GM23338 (cell line): ENCODE measurements around the gene IZUMO4. TPM values are rescaled to one million over a fixed set of nuclear protein-coding genes. Genes with fewer than 3 reads are reported as not detected.

ENCODE experiments used
- ATAC-seq: fragments of 200-7000 bp; cut with Tn5 transposase; 3 replicates; pipeline ENCODE4 v1.9.1; 2020
- DNase-seq: peaks from one replicate; pipeline ENCODE4 v3.0.0-alpha.2; 2015; ENCODE audit warnings: low spot score
- H2AFZ ChIP-seq: fragments of 200-600 bp; sonication (generic); 2 replicates; pipeline ENCODE4 v1.8.0; 2016; ENCODE audit warnings: antibody characterized with exemption, mild to moderate bottlenecking, moderate library complexity
- H3F3A ChIP-seq: fragments of 200-600 bp; sonication (generic); replicated peaks from 2 replicates; pipeline ENCODE4 v1.8.0; 2017; ENCODE audit warnings: antibody characterized with exemption, mixed run types, low read depth
- H3K27ac ChIP-seq: fragments of 200-600 bp; sonication (generic); 2 replicates; pipeline ENCODE4 v1.6.1; 2016; ENCODE audit warnings: low read depth
- H3K27me3 ChIP-seq: fragments of 200-600 bp; sonication (generic); 2 replicates; pipeline ENCODE4 v1.8.0; 2016; ENCODE audit warnings: mild to moderate bottlenecking, mixed run types, moderate library complexity; ENCODE audit not compliant: insufficient read depth
- H3K36me3 ChIP-seq: fragments of 200-600 bp; sonication (generic); 2 replicates; pipeline ENCODE4 v1.8.0; 2016; ENCODE audit warnings: mild to moderate bottlenecking; ENCODE audit not compliant: insufficient read depth
- H3K4me1 ChIP-seq: fragments of 200-600 bp; sonication (generic); 2 replicates; pipeline ENCODE4 v1.8.0; 2016; ENCODE audit warnings: mild to moderate bottlenecking, moderate library complexity; ENCODE audit not compliant: insufficient read depth
- H3K4me2 ChIP-seq: fragments of 200-600 bp; sonication (generic); 2 replicates; pipeline ENCODE4 v1.7.1; 2017; ENCODE audit warnings: mixed run types
- H3K4me3 ChIP-seq: fragments of 200-600 bp; sonication (generic); 2 replicates; pipeline ENCODE4 v1.6.1; 2016; ENCODE audit warnings: mixed run types
- H3K79me2 ChIP-seq: fragments of 200-600 bp; sonication (generic); replicated peaks from 2 replicates; pipeline ENCODE4 v1.8.0; 2017; ENCODE audit warnings: mild to moderate bottlenecking; ENCODE audit not compliant: insufficient read depth
- H3K9me2 ChIP-seq: fragments of 200-600 bp; sonication (generic); 2 replicates; pipeline ENCODE4 v1.8.0; 2017; ENCODE audit not compliant: insufficient read depth
- H4K20me1 ChIP-seq: fragments of 200-600 bp; sonication (generic); replicated peaks from 2 replicates; pipeline ENCODE4 v1.8.0; 2017; ENCODE audit warnings: mild to moderate bottlenecking; ENCODE audit not compliant: insufficient read depth
- H3K27ac Mint-ChIP-seq: 2 replicates; pipeline ENCODE4 v1.8.0; 2020; ENCODE audit warnings: inconsistent platforms, mild to moderate bottlenecking, moderate library complexity, mixed read lengths
- H3K27me3 Mint-ChIP-seq: 3 replicates; pipeline ENCODE4 v1.8.0; 2022; ENCODE audit warnings: low read depth, mild to moderate bottlenecking, moderate library complexity, mixed read lengths, inconsistent platforms; ENCODE audit not compliant: insufficient read depth, poor library complexity
- H3K36me3 Mint-ChIP-seq: 3 replicates; pipeline ENCODE4 v1.8.0; 2021; ENCODE audit warnings: low read depth, mild to moderate bottlenecking, inconsistent platforms, moderate library complexity, mixed read lengths
- H3K4me1 Mint-ChIP-seq: 3 replicates; pipeline ENCODE4 v1.8.0; 2020; ENCODE audit warnings: mild to moderate bottlenecking, inconsistent platforms, mixed read lengths
- H3K4me3 Mint-ChIP-seq: 3 replicates; pipeline ENCODE4 v1.8.0; 2021; ENCODE audit warnings: moderate library complexity, mild to moderate bottlenecking, inconsistent platforms, mixed read lengths
- H3K9me3 Mint-ChIP-seq: 3 replicates; pipeline ENCODE4 v1.8.0; 2020; ENCODE audit warnings: moderate library complexity, mild to moderate bottlenecking, inconsistent platforms, mixed read lengths
- CREB1 ChIP-seq: fragments of 250-450 bp; sonication (Bioruptor Pico); IDR thresholded peaks from 2 replicates; pipeline ENCODE4 v1.5.0; 2020; ENCODE audit warnings: low read depth, mild to moderate bottlenecking, moderate library complexity
- EZH2 ChIP-seq: fragments of 200-600 bp; sonication (generic); IDR thresholded peaks from one replicate; pipeline ENCODE4 v1.8.0; 2017; ENCODE audit warnings: antibody characterized with exemption, mild to moderate bottlenecking, low read depth; ENCODE audit not compliant: unreplicated experiment
- EZH2phosphoT487 ChIP-seq: fragments of 200-600 bp; sonication (generic); IDR thresholded peaks from one replicate; pipeline ENCODE4 v1.8.1; 2018; ENCODE audit warnings: antibody characterized with exemption; ENCODE audit not compliant: unreplicated experiment
- JUNB ChIP-seq: IDR thresholded peaks from one replicate; pipeline ENCODE4 v1.6.1; 2016; ENCODE audit warnings: antibody characterized with exemption; ENCODE audit not compliant: unreplicated experiment
- NANOG ChIP-seq: IDR thresholded peaks from 2 replicates; pipeline ENCODE4 v1.6.1; 2016; ENCODE audit warnings: antibody characterized with exemption, borderline replicate concordance
- POLR2AphosphoS5 ChIP-seq: IDR thresholded peaks from 2 replicates; pipeline ENCODE4 v1.6.1; 2016; ENCODE audit warnings: antibody characterized with exemption, low read depth
- STAT1 ChIP-seq: IDR thresholded peaks from one replicate; pipeline ENCODE4 v1.6.1; 2016; ENCODE audit warnings: antibody characterized with exemption; ENCODE audit not compliant: unreplicated experiment
- ZNF114 ChIP-seq: fragments of 250-450 bp; sonication (Bioruptor Pico); IDR thresholded peaks from 2 replicates; pipeline ENCODE4 v1.5.0; 2020; ENCODE audit warnings: mild to moderate bottlenecking, moderate library complexity
- ZNF331 ChIP-seq: fragments of 250-450 bp; sonication (Bioruptor Pico); IDR thresholded peaks from 2 replicates; pipeline ENCODE4 v1.5.0; 2020; ENCODE audit warnings: low read depth, mild to moderate bottlenecking, moderate library complexity
- polyA plus RNA-seq: library from polyadenylated mRNA; unstranded; fragments of >200 nt; fragmentation: Nextera tagmentation; extraction: Ambion mirVana; gene quantifications from 2 replicates; pipeline ENCODE4 v1.2.1, GENCODE V29; 2016
- total RNA-seq: library from RNA; depleted of rRNA; stranded (reverse); fragments of >200 nt; shearing (Covaris generic); gene quantifications from 2 replicates; pipeline ENCODE4 v1.2.3, GENCODE V29; 2014
- TF ChIP-seq, protein P1 (sequence below): IDR thresholded peaks from one replicate; pipeline ENCODE4 v1.6.1; 2018; ENCODE audit warnings: antibody characterized with exemption; ENCODE audit not compliant: unreplicated experiment
- TF ChIP-seq, protein P2 (sequence below): fragments of 250-450 bp; sonication (Bioruptor Pico); IDR thresholded peaks from 2 replicates; pipeline ENCODE4 v1.5.0; 2020; ENCODE audit warnings: mild to moderate bottlenecking, moderate library complexity
- TF ChIP-seq, protein P3 (sequence below): IDR thresholded peaks from 2 replicates; pipeline ENCODE4 v1.6.1; 2016; ENCODE audit warnings: antibody characterized with exemption
- TF ChIP-seq, protein P4 (sequence below), 2 experiments: fragments of 200-600 bp in 1 of 2; sonication (generic) in 1 of 2; conservative IDR thresholded peaks; 2 replicates each; pipeline versions ENCODE4 v1.5.1 to v1.6.1; 2016 to 2017; ENCODE audit warnings: antibody characterized with exemption in 2 of 2, low read depth in 2 of 2, mild to moderate bottlenecking in 2 of 2, moderate library complexity in 1 of 2

Gene IZUMO4
- total and polyA plus RNA-seq, 2 experiments from 2014 or later = 0.57 to 2.2 TPM

DNA sequence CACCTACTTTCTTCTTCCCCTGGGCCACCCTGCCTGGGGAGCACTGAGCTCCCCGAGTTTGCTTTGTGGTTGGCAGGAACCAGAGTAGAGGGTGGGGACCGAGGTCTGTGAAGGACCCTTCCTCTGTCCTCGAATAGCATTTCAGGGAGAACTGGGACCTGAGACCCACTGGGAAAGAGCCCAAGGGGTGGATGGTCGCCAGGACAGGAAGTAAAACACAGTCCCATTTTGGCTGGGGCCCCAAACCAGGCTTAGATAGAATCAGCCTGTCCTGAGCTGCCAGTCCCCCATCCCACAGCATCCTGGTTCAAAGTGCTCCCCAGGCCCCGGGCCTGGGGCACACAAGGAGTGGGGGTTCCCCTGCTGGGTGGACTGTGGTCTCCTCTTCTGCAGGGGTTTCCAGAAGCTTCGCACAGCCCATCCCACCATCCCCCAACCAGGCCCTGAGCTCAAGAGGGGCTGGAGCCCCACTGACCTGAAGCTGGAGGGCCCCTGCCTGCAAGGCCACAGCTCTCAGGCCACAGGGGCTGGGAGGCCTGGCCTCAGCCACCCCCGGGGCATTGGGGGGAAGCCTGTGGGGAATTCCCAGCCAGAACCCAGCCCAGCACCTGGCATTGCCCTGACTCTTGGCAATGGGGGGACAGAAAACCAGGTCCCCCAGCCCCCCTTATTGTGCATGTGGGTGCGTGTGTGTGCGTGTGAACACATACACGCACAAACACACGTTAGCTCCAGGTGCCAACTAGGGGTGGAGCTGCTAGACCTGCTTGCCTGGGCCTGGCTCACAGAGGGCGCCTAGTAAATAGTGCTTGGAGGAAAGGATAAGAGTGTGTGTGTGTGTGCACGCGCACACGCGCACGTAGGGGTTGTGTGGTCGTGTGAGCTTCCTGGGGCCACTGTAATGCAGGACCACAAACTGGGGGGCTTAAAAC, 44.7 kb upstream of the IZUMO4 start:
- H3K27me3 ChIP-seq = no peaks in the 10 kb centered on the region
- TF ChIP-seq NANOG = no peak
- TF ChIP-seq CREB1 (CRISPR knock-in tag) = no peak
- no peak for TF ChIP-seq ZNF114 (CRISPR knock-in tag)
- no peak for TF ChIP-seq POLR2AphosphoS5
- TF ChIP-seq EZH2phosphoT487 = no peak
- TF ChIP-seq, protein P1, sequence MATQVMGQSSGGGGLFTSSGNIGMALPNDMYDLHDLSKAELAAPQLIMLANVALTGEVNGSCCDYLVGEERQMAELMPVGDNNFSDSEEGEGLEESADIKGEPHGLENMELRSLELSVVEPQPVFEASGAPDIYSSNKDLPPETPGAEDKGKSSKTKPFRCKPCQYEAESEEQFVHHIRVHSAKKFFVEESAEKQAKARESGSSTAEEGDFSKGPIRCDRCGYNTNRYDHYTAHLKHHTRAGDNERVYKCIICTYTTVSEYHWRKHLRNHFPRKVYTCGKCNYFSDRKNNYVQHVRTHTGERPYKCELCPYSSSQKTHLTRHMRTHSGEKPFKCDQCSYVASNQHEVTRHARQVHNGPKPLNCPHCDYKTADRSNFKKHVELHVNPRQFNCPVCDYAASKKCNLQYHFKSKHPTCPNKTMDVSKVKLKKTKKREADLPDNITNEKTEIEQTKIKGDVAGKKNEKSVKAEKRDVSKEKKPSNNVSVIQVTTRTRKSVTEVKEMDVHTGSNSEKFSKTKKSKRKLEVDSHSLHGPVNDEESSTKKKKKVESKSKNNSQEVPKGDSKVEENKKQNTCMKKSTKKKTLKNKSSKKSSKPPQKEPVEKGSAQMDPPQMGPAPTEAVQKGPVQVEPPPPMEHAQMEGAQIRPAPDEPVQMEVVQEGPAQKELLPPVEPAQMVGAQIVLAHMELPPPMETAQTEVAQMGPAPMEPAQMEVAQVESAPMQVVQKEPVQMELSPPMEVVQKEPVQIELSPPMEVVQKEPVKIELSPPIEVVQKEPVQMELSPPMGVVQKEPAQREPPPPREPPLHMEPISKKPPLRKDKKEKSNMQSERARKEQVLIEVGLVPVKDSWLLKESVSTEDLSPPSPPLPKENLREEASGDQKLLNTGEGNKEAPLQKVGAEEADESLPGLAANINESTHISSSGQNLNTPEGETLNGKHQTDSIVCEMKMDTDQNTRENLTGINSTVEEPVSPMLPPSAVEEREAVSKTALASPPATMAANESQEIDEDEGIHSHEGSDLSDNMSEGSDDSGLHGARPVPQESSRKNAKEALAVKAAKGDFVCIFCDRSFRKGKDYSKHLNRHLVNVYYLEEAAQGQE = no peak
- TF ChIP-seq STAT1 = no peak
- no peak for TF ChIP-seq EZH2
- TF ChIP-seq, protein P2, sequence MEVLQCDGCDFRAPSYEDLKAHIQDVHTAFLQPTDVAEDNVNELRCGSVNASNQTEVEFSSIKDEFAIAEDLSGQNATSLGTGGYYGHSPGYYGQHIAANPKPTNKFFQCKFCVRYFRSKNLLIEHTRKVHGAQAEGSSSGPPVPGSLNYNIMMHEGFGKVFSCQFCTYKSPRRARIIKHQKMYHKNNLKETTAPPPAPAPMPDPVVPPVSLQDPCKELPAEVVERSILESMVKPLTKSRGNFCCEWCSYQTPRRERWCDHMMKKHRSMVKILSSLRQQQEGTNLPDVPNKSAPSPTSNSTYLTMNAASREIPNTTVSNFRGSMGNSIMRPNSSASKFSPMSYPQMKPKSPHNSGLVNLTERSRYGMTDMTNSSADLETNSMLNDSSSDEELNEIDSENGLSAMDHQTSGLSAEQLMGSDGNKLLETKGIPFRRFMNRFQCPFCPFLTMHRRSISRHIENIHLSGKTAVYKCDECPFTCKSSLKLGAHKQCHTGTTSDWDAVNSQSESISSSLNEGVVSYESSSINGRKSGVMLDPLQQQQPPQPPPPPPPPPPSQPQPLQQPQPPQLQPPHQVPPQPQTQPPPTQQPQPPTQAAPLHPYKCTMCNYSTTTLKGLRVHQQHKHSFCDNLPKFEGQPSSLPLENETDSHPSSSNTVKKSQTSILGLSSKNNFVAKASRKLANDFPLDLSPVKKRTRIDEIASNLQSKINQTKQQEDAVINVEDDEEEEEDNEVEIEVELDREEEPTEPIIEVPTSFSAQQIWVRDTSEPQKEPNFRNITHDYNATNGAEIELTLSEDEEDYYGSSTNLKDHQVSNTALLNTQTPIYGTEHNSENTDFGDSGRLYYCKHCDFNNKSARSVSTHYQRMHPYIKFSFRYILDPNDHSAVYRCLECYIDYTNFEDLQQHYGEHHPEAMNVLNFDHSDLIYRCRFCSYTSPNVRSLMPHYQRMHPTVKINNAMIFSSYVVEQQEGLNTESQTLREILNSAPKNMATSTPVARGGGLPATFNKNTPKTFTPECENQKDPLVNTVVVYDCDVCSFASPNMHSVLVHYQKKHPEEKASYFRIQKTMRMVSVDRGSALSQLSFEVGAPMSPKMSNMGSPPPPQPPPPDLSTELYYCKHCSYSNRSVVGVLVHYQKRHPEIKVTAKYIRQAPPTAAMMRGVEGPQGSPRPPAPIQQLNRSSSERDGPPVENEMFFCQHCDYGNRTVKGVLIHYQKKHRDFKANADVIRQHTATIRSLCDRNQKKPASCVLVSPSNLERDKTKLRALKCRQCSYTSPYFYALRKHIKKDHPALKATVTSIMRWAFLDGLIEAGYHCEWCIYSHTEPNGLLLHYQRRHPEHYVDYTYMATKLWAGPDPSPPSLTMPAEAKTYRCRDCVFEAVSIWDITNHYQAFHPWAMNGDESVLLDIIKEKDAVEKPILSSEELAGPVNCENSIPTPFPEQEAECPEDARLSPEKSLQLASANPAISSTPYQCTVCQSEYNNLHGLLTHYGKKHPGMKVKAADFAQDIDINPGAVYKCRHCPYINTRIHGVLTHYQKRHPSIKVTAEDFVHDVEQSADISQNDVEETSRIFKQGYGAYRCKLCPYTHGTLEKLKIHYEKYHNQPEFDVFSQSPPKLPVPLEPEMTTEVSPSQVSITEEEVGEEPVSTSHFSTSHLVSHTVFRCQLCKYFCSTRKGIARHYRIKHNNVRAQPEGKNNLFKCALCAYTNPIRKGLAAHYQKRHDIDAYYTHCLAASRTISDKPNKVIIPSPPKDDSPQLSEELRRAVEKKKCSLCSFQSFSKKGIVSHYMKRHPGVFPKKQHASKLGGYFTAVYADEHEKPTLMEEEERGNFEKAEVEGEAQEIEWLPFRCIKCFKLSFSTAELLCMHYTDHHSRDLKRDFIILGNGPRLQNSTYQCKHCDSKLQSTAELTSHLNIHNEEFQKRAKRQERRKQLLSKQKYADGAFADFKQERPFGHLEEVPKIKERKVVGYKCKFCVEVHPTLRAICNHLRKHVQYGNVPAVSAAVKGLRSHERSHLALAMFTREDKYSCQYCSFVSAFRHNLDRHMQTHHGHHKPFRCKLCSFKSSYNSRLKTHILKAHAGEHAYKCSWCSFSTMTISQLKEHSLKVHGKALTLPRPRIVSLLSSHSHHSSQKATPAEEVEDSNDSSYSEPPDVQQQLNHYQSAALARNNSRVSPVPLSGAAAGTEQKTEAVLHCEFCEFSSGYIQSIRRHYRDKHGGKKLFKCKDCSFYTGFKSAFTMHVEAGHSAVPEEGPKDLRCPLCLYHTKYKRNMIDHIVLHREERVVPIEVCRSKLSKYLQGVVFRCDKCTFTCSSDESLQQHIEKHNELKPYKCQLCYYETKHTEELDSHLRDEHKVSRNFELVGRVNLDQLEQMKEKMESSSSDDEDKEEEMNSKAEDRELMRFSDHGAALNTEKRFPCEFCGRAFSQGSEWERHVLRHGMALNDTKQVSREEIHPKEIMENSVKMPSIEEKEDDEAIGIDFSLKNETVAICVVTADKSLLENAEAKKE (CRISPR knock-in tag) = no peak
- TF ChIP-seq, protein P3, sequence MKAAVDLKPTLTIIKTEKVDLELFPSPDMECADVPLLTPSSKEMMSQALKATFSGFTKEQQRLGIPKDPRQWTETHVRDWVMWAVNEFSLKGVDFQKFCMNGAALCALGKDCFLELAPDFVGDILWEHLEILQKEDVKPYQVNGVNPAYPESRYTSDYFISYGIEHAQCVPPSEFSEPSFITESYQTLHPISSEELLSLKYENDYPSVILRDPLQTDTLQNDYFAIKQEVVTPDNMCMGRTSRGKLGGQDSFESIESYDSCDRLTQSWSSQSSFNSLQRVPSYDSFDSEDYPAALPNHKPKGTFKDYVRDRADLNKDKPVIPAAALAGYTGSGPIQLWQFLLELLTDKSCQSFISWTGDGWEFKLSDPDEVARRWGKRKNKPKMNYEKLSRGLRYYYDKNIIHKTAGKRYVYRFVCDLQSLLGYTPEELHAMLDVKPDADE = no peak
- no peak for TF ChIP-seq JUNB
- TF ChIP-seq, protein P4, sequence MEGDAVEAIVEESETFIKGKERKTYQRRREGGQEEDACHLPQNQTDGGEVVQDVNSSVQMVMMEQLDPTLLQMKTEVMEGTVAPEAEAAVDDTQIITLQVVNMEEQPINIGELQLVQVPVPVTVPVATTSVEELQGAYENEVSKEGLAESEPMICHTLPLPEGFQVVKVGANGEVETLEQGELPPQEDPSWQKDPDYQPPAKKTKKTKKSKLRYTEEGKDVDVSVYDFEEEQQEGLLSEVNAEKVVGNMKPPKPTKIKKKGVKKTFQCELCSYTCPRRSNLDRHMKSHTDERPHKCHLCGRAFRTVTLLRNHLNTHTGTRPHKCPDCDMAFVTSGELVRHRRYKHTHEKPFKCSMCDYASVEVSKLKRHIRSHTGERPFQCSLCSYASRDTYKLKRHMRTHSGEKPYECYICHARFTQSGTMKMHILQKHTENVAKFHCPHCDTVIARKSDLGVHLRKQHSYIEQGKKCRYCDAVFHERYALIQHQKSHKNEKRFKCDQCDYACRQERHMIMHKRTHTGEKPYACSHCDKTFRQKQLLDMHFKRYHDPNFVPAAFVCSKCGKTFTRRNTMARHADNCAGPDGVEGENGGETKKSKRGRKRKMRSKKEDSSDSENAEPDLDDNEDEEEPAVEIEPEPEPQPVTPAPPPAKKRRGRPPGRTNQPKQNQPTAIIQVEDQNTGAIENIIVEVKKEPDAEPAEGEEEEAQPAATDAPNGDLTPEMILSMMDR (conservative IDR thresholded peaks at IDR 0.05; ENCODE audit: low read depth in 2 of 2) = no peak
- TF ChIP-seq ZNF331 (CRISPR knock-in tag) = no peak
- H3K4me3 ChIP-seq = peak overlapping the region; percentile 51; the same call in 1 of the 2 replicates
- H3K9me2 ChIP-seq = no peaks in the 10 kb centered on the region
- 0 out of 2 replicates have a peak overlapping the region, but pooled peaks have one; percentile 59 for H3K27ac ChIP-seq
- H3K4me1 Mint-ChIP-seq = peaks cover 7% of the 10 kb centered on the region
- peak overlapping the region; percentile 62 for H3K4me3 Mint-ChIP-seq
- H2AFZ ChIP-seq = 0 out of 2 replicates have a peak overlapping the region, but pooled peaks have one; percentile 28
- H3K9me3 Mint-ChIP-seq = no peaks in the 10 kb centered on the region
- no peak for DNase-seq
- ATAC-seq = no peak
- 0 out of 2 replicates have a peak, but pooled peaks cover 3% of the 10 kb centered on the region for H3F3A ChIP-seq
- H3K36me3 Mint-ChIP-seq = no peaks in the 10 kb centered on the region
- H3K27me3 Mint-ChIP-seq = peaks cover 8% of the 10 kb centered on the region
- H3K4me2 ChIP-seq = peak overlapping the region; percentile 76; the same call in 1 of the 2 replicates
- no peaks in the 10 kb centered on the region for H3K36me3 ChIP-seq
- H3K27ac Mint-ChIP-seq = no peak overlapping the region
- no peaks in the 10 kb centered on the region; the same call in 1 of the 2 replicates for H3K4me1 ChIP-seq
- H4K20me1 ChIP-seq = peaks cover 10% of the 10 kb centered on the region
- H3K79me2 ChIP-seq = peaks cover 29% of the 10 kb centered on the region
